H1 (cell line): ENCODE measurements around the gene LEMD1. TPM values are rescaled to one million over a fixed set of nuclear protein-coding genes. Genes with fewer than 3 reads are reported as not detected.
"Not testable (repeated sequence)": the region's sequence is repeated elsewhere in the genome, so short reads cannot be mapped to it uniquely, and the experiment has no call there.

Experiments used
- CTCF ChIA-PET: fragments of 300-600 bp; sonication (Branson Sonifier 250); formaldehyde crosslinking; loops from one replicate; lab custom pipeline; 2021; ENCODE audit not compliant: partially characterized antibody; lab: Charles Lee
- POLR2A ChIA-PET: fragments of 300-600 bp; sonication (Branson Sonifier 250); formaldehyde crosslinking; loops from one replicate; lab custom pipeline; 2021; ENCODE audit warnings: inconsistent platforms; ENCODE audit not compliant: partially characterized antibody; lab: Charles Lee
- DNase-seq, 2 experiments: peaks; one replicate each; pipeline versions ENCODE4 v3.0.0 to v3.0.0-alpha.2; 2010 to 2022; ENCODE audit warnings: low spot score in 2 of 2, low read depth in 1 of 2, mixed read lengths in 1 of 2
- FAIRE-seq: peaks from 2 replicates; lab custom pipeline; 2011; peaks lifted over from hg19 to GRCh38; lab: Jason Lieb, UNC
- H2AFZ ChIP-seq: 2 replicates; pipeline ENCODE4 v1.8.1; 2012; ENCODE audit warnings: low read length, inconsistent platforms
- H2AK5ac ChIP-seq: 2 replicates; pipeline ENCODE4 v1.6.1; 2013; ENCODE audit warnings: low read depth, low read length
- H2BK120ac ChIP-seq: replicated peaks from 2 replicates; pipeline ENCODE3; 2013; ENCODE audit warnings: low read depth, low read length, inconsistent platforms
- H2BK12ac ChIP-seq: 2 replicates; pipeline ENCODE4 v1.6.1; 2013; ENCODE audit warnings: low read depth, low read length
- H2BK15ac ChIP-seq: 2 replicates; pipeline ENCODE4 v1.6.1; 2013; ENCODE audit warnings: low read length
- H2BK20ac ChIP-seq: 2 replicates; pipeline ENCODE4 v1.6.1; 2013; ENCODE audit warnings: low read length
- H2BK5ac ChIP-seq: 2 replicates; pipeline ENCODE4 v1.6.1; 2013; ENCODE audit warnings: low read depth, low read length
- H3K14ac ChIP-seq: 2 replicates; pipeline ENCODE4 v1.6.1; 2013; ENCODE audit warnings: inconsistent platforms; ENCODE audit not compliant: insufficient read length
- H3K18ac ChIP-seq: 2 replicates; pipeline ENCODE4 v1.6.1; 2013; ENCODE audit warnings: low read length; ENCODE audit errors: extremely low read depth
- H3K23ac ChIP-seq: 2 replicates; pipeline ENCODE4 v1.6.1; 2013; ENCODE audit warnings: inconsistent platforms; ENCODE audit not compliant: insufficient read length
- H3K23me2 ChIP-seq: 2 replicates; pipeline ENCODE4 v1.6.1; 2013; ENCODE audit warnings: low read depth, low read length
- H3K27ac ChIP-seq: 2 replicates; pipeline ENCODE4 v1.6.1; 2011; ENCODE audit warnings: low read depth, low read length, inconsistent platforms
- H3K27me3 ChIP-seq, 4 experiments: replicated peaks in 1 of 4; 1 replicate in 1 of 4; 2 replicates in 3 of 4; pipeline versions ENCODE4 v1.6.1 to v1.8.1; 2011 to 2013; ENCODE audit warnings: low read length in 3 of 4, mild to moderate bottlenecking in 3 of 4, inconsistent platforms in 2 of 4, mixed read lengths in 2 of 4, moderate library complexity in 1 of 4; ENCODE audit not compliant: control insufficient read depth in 3 of 4, insufficient read depth in 3 of 4; ENCODE audit errors: extremely low read depth in 1 of 4
- H3K36me3 ChIP-seq, 4 experiments: 2 replicates each; pipeline versions ENCODE4 v1.6.1 to v1.8.1; 2011 to 2013; ENCODE audit warnings: mild to moderate bottlenecking in 4 of 4, low read length in 3 of 4, moderate library complexity in 2 of 4, control low read depth in 1 of 4, inconsistent platforms in 1 of 4; ENCODE audit not compliant: insufficient read depth in 4 of 4, control insufficient read depth in 2 of 4
- H3K4ac ChIP-seq: replicated peaks from 2 replicates; pipeline ENCODE3; 2013; ENCODE audit warnings: low read length, low read depth, mixed read lengths, inconsistent platforms; ENCODE audit not compliant: insufficient read length
- H3K4me1 ChIP-seq, 4 experiments: replicated peaks in 1 of 4; 1 replicate in 1 of 4; 2 replicates in 3 of 4; pipeline versions ENCODE4 v1.6.1 to v1.8.1; 2011 to 2013; ENCODE audit warnings: low read length in 3 of 4, inconsistent platforms in 2 of 4, mixed read lengths in 1 of 4; ENCODE audit not compliant: insufficient read depth in 4 of 4, control insufficient read depth in 3 of 4
- H3K4me2 ChIP-seq, 2 experiments: 2 replicates each; pipeline versions ENCODE4 v1.6.1 to v1.8.1; 2011 to 2013; ENCODE audit warnings: low read depth in 2 of 2, low read length in 2 of 2, control low read depth in 1 of 2, inconsistent platforms in 1 of 2, mild to moderate bottlenecking in 1 of 2; ENCODE audit not compliant: insufficient read depth in 1 of 2
- H3K4me3 ChIP-seq, 4 experiments: fragments of 200-600, 300-600 bp in 1 of 4; sonication (generic), shearing (Covaris generic), sonication (Bioruptor Twin) in 1 of 4; 2 replicates each; pipeline versions ENCODE4 v1.5.1 to v1.8.1; 2011 to 2016; ENCODE audit warnings: low read length in 4 of 4, low read depth in 3 of 4, control low read depth in 2 of 4, inconsistent platforms in 2 of 4, mild to moderate bottlenecking in 2 of 4, mixed read lengths in 1 of 4, moderate library complexity in 1 of 4; ENCODE audit not compliant: insufficient read depth in 2 of 4; ENCODE audit errors: extremely low read depth in 1 of 4
- H3K56ac ChIP-seq: replicated peaks from 2 replicates; pipeline ENCODE3; 2013; ENCODE audit warnings: low read depth, mild to moderate bottlenecking, mixed read lengths, low read length, inconsistent platforms; ENCODE audit not compliant: insufficient read length
- H3K79me1 ChIP-seq: 2 replicates; pipeline ENCODE4 v1.6.1; 2013; ENCODE audit warnings: low read depth, low read length, control low read depth
- H3K79me2 ChIP-seq, 2 experiments: 2 replicates each; pipeline versions ENCODE4 v1.6.1 to v1.8.1; 2012 to 2013; ENCODE audit warnings: low read length in 2 of 2, mild to moderate bottlenecking in 2 of 2, inconsistent platforms in 1 of 2; ENCODE audit not compliant: insufficient read depth in 2 of 2, control insufficient read depth in 1 of 2
- H3K9ac ChIP-seq, 4 experiments: replicated peaks in 1 of 4; 1 replicate in 1 of 4; 2 replicates in 3 of 4; pipeline versions ENCODE4 v1.6.1 to v1.8.1; 2011 to 2013; ENCODE audit warnings: low read depth in 3 of 4, low read length in 3 of 4, control low read depth in 2 of 4, mild to moderate bottlenecking in 2 of 4, moderate library complexity in 2 of 4, inconsistent platforms in 1 of 4; ENCODE audit errors: extremely low read depth in 1 of 4
- H3K9me3 ChIP-seq, 2 experiments: 2 replicates each; pipeline versions ENCODE4 v1.6.1 to v1.8.1; 2012 to 2013; ENCODE audit warnings: mild to moderate bottlenecking in 2 of 2, moderate library complexity in 2 of 2, control low read depth in 1 of 2, inconsistent platforms in 1 of 2, low read depth in 1 of 2, low read length in 1 of 2, mixed read lengths in 1 of 2; ENCODE audit not compliant: insufficient read depth in 2 of 2
- H4K20me1 ChIP-seq, 2 experiments: replicated peaks in 1 of 2; 2 replicates each; pipeline versions ENCODE3 to v1.8.1; 2011 to 2013; ENCODE audit warnings: inconsistent platforms in 2 of 2, low read length in 2 of 2, mild to moderate bottlenecking in 1 of 2; ENCODE audit not compliant: insufficient read depth in 2 of 2, control insufficient read depth in 1 of 2
- H4K5ac ChIP-seq: 2 replicates; pipeline ENCODE4 v1.6.1; 2013; ENCODE audit warnings: low read length, low read depth, mixed read lengths, inconsistent platforms; ENCODE audit not compliant: insufficient read length
- H4K8ac ChIP-seq: 2 replicates; pipeline ENCODE4 v1.8.0; 2013; ENCODE audit warnings: mild to moderate bottlenecking, moderate library complexity, low read length, inconsistent platforms; ENCODE audit not compliant: insufficient read depth; ENCODE audit errors: extremely low read depth
- H4K91ac ChIP-seq: replicated peaks from 2 replicates; pipeline ENCODE3; 2013; ENCODE audit warnings: low read length, mixed read lengths, inconsistent platforms; ENCODE audit not compliant: insufficient read length
- WGBS, 2 experiments: shearing (Covaris generic) in 1 of 2; methylation state at CpG; one replicate each; pipeline versions ENCODE4 v1.1.6 to v1.1.7; 2013 to 2015; ENCODE audit warnings: low lambda C conversion rate in 2 of 2, mixed read lengths in 2 of 2, inconsistent platforms in 1 of 2, low coverage in 1 of 2, missing lambda C conversion rate in 1 of 2; ENCODE audit not compliant: insufficient replicate concordance in 2 of 2, insufficient coverage in 1 of 2, insufficient read length in 1 of 2; ENCODE audit errors: extremely low coverage in 1 of 2, missing lambda C conversion rate in 1 of 2; 5-methylcytosine and 5-hydroxymethylcytosine counted together
- polyA plus RNA-seq, 7 experiments: library from polyadenylated mRNA; depleted of rRNA in 3 of 7; stranded (reverse) in 5 of 7; unstranded in 2 of 7; fragments of >200 nt in 5 of 7; fragments of 200-250 nt in 2 of 7; gene quantifications; 1 replicate in 5 of 7; 2 replicates in 1 of 7; 4 replicates in 1 of 7; pipeline versions ENCODE4 v1.2.1 to v1.2.3, GENCODE V29; 2011 to 2013; ENCODE audit warnings: missing spikeins in 2 of 7, mixed read lengths in 2 of 7
- total RNA-seq: library from RNA; stranded (reverse); fragmentation: NEBNext Ultra II Directional; extraction: Animal tissue kit (Norgen Biotek cat#: 25700); gene quantifications from 2 replicates; pipeline ENCODE4 v1.2.1, GENCODE V29; 2021

The LEMD1 gene
- total and polyA plus RNA-seq, 2 of the 8 experiments (the other 6 are each of a cell fraction or from before 2014, with no cell fraction given): 10.0 to 10.5 TPM

DNA sequence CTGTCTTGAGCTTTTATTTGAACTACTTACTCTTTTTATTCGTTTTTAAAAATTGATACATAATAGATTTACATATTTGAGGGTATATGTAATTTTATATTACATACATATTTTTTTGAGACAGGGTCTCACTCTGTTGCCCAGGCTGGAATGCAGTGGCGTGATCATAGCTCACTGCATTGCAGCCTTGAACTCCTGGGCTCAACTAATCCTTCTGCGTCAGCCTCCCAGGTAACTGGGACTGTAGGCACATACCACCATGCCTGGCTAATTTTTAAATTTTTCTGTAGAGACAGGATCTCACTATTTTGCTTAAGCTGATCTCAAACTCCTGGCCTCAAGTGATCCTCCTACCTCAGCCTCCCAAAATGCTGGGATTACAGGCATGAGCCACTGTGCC is 38.9 kb downstream of the LEMD1 start:
- DNase-seq: peak in 1 of 2 experiments; percentile 13
- H3K27ac ChIP-seq, H3K27me3 ChIP-seq, H3K14ac ChIP-seq, H3K4me1 ChIP-seq, FAIRE-seq, H2AFZ ChIP-seq, H3K56ac ChIP-seq, H4K8ac ChIP-seq, H3K4me2 ChIP-seq, H3K4me3 ChIP-seq, H3K36me3 ChIP-seq, H3K4ac ChIP-seq, H2BK15ac ChIP-seq, H4K5ac ChIP-seq, H3K79me2 ChIP-seq, H2BK5ac ChIP-seq, H3K9ac ChIP-seq, H2BK12ac ChIP-seq, H2AK5ac ChIP-seq, H2BK120ac ChIP-seq, H2BK20ac ChIP-seq, POLR2A ChIA-PET, H3K23me2 ChIP-seq, H4K20me1 ChIP-seq, H3K18ac ChIP-seq, H4K91ac ChIP-seq, H3K23ac ChIP-seq, H3K9me3 ChIP-seq, H3K79me1 ChIP-seq: not testable (repeated sequence)
- 75% methylated on average over 3 of the region's 3 CpGs; no CpG with 5 or more reads in 1 of the 2 experiments for WGBS, 2 experiments
- CTCF ChIA-PET: interaction anchor here (1.1 to 10.6 kb wide), 10 partner anchors 14 to 141 kb away, joined by 3 to 76 read pairs (median 4); partner anchors contain the start of gene KLHDC8A
